HepG2 (cell line): Measurements from ENCODE around the gene SAMD14. TPM values are rescaled to one million over a fixed set of nuclear protein-coding genes. Genes with fewer than 3 reads are reported as not detected.

Experiments
- ATAC-seq: fragments of 200-7000 bp; cut with Tn5 transposase; 3 replicates; pipeline ENCODE4 v1.9.1; 2020; ENCODE audit warnings: mild to moderate bottlenecking, moderate library complexity
- BruUV-seq: library from RNA; stranded (reverse); fragments of 400-500 nt; replicated peaks from 2 replicates; lab custom pipeline; 2021; lab: Mats Ljungman, UMichigan
- CTCF ChIA-PET: fragments of 300-600 bp; formaldehyde crosslinking; extraction: SDS; loops from one replicate; lab custom pipeline; 2021; ENCODE audit warnings: low total read pairs, inconsistent platforms, low intra/inter-chr PET ratio; lab: Yijun Ruan, JAX
- POLR2A ChIA-PET: fragments of 350-600 bp; sonication (Branson Sonifier 250); formaldehyde crosslinking; loops from one replicate; lab custom pipeline; 2020; ENCODE audit warnings: antibody characterized with exemption, inconsistent platforms; lab: Yijun Ruan, JAX
- DNase-seq: peaks from one replicate; pipeline ENCODE4 v3.0.0-alpha.2; 2015; ENCODE audit warnings: low spot score
- FAIRE-seq: peaks from 3 replicates; lab custom pipeline; 2011; peaks lifted over from hg19 to GRCh38; lab: Jason Lieb, UNC
- H2AFZ ChIP-seq: one replicate; pipeline ENCODE4 v1.6.1; 2011; ENCODE audit warnings: low read length, inconsistent platforms
- H3K27ac ChIP-seq: fragments of 300-600 bp; 3 replicates; pipeline ENCODE4 v1.8.0; 2011; ENCODE audit warnings: mixed run types, mild to moderate bottlenecking, mixed read lengths, low read length, inconsistent platforms; ENCODE audit not compliant: insufficient read depth; ENCODE audit errors: extremely low read length
- H3K27me3 ChIP-seq, 2 experiments: fragments of 200-600 bp in 1 of 2; 2 replicates in 1 of 2; 3 replicates in 1 of 2; pipeline versions ENCODE4 v1.6.0 to v1.8.0; 2011; ENCODE audit warnings: low read length in 2 of 2, mild to moderate bottlenecking in 2 of 2, moderate library complexity in 2 of 2, inconsistent platforms in 1 of 2; ENCODE audit not compliant: insufficient read depth in 2 of 2, control insufficient read depth in 1 of 2
- H3K36me3 ChIP-seq, 2 experiments: fragments of 200-600 bp in 1 of 2; replicated peaks in 1 of 2; 2 replicates in 1 of 2; 3 replicates in 1 of 2; pipeline versions ENCODE4 v1.5.1 to v1.8.0; 2011; ENCODE audit warnings: low read length in 2 of 2, inconsistent platforms in 1 of 2; ENCODE audit not compliant: insufficient read depth in 2 of 2, control insufficient read depth in 1 of 2
- H3K4me1 ChIP-seq: 2 replicates; pipeline ENCODE4 v1.5.1; 2012; ENCODE audit warnings: low read length, inconsistent platforms; ENCODE audit not compliant: insufficient read depth
- H3K4me2 ChIP-seq: 2 replicates; pipeline ENCODE4 v1.6.0; 2011; ENCODE audit warnings: low read depth, low read length, inconsistent platforms
- H3K4me3 ChIP-seq, 3 experiments: fragments of 200-600 bp in 1 of 3; sonication (generic), shearing (Covaris generic) in 1 of 3; replicated peaks in 1 of 3; 2 replicates each; pipeline ENCODE4 v1.5.1; 2011 to 2016; ENCODE audit warnings: low read length in 3 of 3, inconsistent platforms in 2 of 3, low read depth in 2 of 3, mild to moderate bottlenecking in 2 of 3, control low read depth in 1 of 3, mixed read lengths in 1 of 3; ENCODE audit not compliant: insufficient read depth in 1 of 3
- H3K79me2 ChIP-seq: one replicate; pipeline ENCODE4 v1.6.1; 2011; ENCODE audit warnings: low read length, inconsistent platforms; ENCODE audit not compliant: insufficient read depth
- H3K9ac ChIP-seq: 2 replicates; pipeline ENCODE4 v1.6.0; 2011; ENCODE audit warnings: mild to moderate bottlenecking, low read depth, low read length, inconsistent platforms; ENCODE audit not compliant: insufficient read depth
- H3K9me3 ChIP-seq: 2 replicates; pipeline ENCODE4 v1.5.1; 2012; ENCODE audit warnings: mild to moderate bottlenecking, low read length
- H4K20me1 ChIP-seq: 2 replicates; pipeline ENCODE4 v1.6.0; 2011; ENCODE audit warnings: inconsistent platforms, mild to moderate bottlenecking, low read length, moderate library complexity; ENCODE audit not compliant: insufficient read depth
- GLI4 ChIP-seq: sonication (generic); formaldehyde crosslinking; IDR thresholded peaks from 2 replicates; pipeline ENCODE4 v1.5.1; 2020; ENCODE audit warnings: missing genetic modification reagents, mild to moderate bottlenecking, moderate library complexity, borderline replicate concordance
- HNRNPLL ChIP-seq: fragments of 200-400 bp; formaldehyde crosslinking; IDR thresholded peaks from 2 replicates; pipeline ENCODE4 v1.6.1; 2017; ENCODE audit warnings: mild to moderate bottlenecking, low read depth, low read length; ENCODE audit not compliant: poor library complexity, severe bottlenecking
- PCBP1 ChIP-seq: fragments of 200-400 bp; formaldehyde crosslinking; IDR thresholded peaks from 2 replicates; pipeline ENCODE4 v1.6.1; 2017; ENCODE audit warnings: mild to moderate bottlenecking, low read depth, low read length, borderline replicate concordance
- SMAD1 ChIP-seq: sonication (generic); formaldehyde crosslinking; IDR thresholded peaks from 2 replicates; pipeline ENCODE4 v1.4.0; 2020; ENCODE audit warnings: missing genetic modification reagents, low read depth, mild to moderate bottlenecking, borderline replicate concordance
- YY1 ChIP-seq: IDR thresholded peaks from 2 replicates; pipeline ENCODE4 v1.6.1; 2011; ENCODE audit warnings: low read length, low read depth, moderate library complexity, mild to moderate bottlenecking; ENCODE audit not compliant: insufficient read depth, insufficient replicate concordance
- WGBS: methylation state at CpG from one replicate; pipeline ENCODE4 v1.1.6; 2017; ENCODE audit warnings: low lambda C conversion rate; 5-methylcytosine and 5-hydroxymethylcytosine counted together
- in situ Hi-C: cut with HindIII; loops from 2 replicates; pipeline ENCODE4 v1.10.0; 2017; ENCODE audit warnings: low pct_unique_long_range_greater_than_20kb; ENCODE audit not compliant: extremely low pct_ligation_motif_present
- intact Hi-C: fragments of 100-400 bp; cut with micrococcal nuclease; formaldehyde crosslinking; loops from one replicate; pipeline ENCODE4 v1.10.0; 2022; ENCODE audit not compliant: unreplicated experiment
- polyA plus RNA-seq, 8 experiments: library from polyadenylated mRNA; depleted of rRNA in 3 of 8; stranded (reverse) in 7 of 8; unstranded in 1 of 8; fragments of >200 nt; fragmentation: Illumina TruSeq in 4 of 8; extraction: Trizol in 4 of 8; gene quantifications; 2 replicates each; pipeline versions ENCODE4 v1.2.1 to v1.2.3, GENCODE V29; 2011 to 2016; ENCODE audit warnings: low read depth in 4 of 8, missing spikeins in 1 of 8, mixed read lengths in 1 of 8; ENCODE audit not compliant: insufficient read depth in 1 of 8
- total RNA-seq, 5 experiments: library from RNA; depleted of rRNA; stranded (reverse); fragments of >200 nt; fragmentation: Illumina TruSeq; extraction: Trizol; gene quantifications; 2 replicates each; pipeline ENCODE4 v1.2.3, GENCODE V29; 2016; ENCODE audit warnings: low read depth in 1 of 5

The SAMD14 gene
- total and polyA plus RNA-seq, 2 of the 13 experiments (the other 11 are each of a cell fraction or from before 2014, with no cell fraction given), result 0.07 to 0.22 TPM

DNA sequence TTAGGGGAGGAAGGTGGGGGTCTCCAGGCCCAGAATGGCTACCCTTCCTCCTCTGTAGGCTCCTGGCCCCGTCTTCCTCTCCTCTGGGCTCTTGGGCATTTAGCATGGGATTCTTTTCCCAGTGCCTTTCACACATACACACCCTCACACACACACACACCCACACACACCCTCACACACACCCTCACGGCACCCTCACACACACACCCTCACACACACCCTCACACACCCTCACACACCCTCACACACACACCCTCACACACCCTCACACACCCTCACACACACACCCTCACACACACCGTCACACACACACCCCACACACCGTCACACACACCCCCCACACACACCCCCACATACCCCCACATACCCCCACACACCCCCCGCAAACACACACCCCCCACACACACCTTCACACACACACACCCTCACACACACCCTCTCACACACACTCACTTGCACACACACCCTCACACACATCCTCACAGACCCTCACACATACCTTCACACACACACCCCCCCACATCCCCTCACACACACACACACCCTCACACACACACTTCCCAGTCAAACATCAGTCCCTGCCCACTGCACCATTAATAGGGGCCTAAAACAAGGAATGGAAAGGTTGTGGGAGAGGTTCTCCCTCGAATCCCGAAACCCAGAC lies 36.7 kb upstream of the SAMD14 start:
- no peak for TF ChIP-seq SMAD1 (CRISPR knock-in tag)
- no peak for TF ChIP-seq YY1
- Histone ChIP-seq H3K36me3 (no peaks in the 10 kb centered on the region), H3K9me3 (no peaks in the 10 kb centered on the region), H3K4me1 (peaks cover 11% of the 10 kb centered on the region), H3K9ac (no peak overlapping the region), H3K4me2 (no peak overlapping the region), H3K27me3 (peaks cover 11 to 57% of the 10 kb centered on the region in 2 experiments; a peak in 3 of 5 replicates), H3K79me2 (no peaks in the 10 kb centered on the region), H3K4me3 (no peak overlapping the region), H3K27ac (no peak overlapping the region), H4K20me1 (no peaks in the 10 kb centered on the region), H2AFZ (no peak overlapping the region)
- no peak for DNase-seq
- intact Hi-C loops, result no loop called here
- ChIA-PET POLR2A (interaction anchor here (1.2 kb wide), 1 partner anchor 15 kb away, joined by 3 read pairs; no protein-coding TSS in a partner anchor), CTCF (interaction anchor here (4.0 kb wide), 1 partner anchor 31 kb away, joined by 36 read pairs; no protein-coding TSS in a partner anchor)
- FAIRE-seq, result no peak
- BruUV-seq, result no TSS peak
- ATAC-seq, result no peak
- WGBS, result 11% methylated on average over 7 of the region's 7 CpGs
- in situ Hi-C loops, result no loop called here

DNA sequence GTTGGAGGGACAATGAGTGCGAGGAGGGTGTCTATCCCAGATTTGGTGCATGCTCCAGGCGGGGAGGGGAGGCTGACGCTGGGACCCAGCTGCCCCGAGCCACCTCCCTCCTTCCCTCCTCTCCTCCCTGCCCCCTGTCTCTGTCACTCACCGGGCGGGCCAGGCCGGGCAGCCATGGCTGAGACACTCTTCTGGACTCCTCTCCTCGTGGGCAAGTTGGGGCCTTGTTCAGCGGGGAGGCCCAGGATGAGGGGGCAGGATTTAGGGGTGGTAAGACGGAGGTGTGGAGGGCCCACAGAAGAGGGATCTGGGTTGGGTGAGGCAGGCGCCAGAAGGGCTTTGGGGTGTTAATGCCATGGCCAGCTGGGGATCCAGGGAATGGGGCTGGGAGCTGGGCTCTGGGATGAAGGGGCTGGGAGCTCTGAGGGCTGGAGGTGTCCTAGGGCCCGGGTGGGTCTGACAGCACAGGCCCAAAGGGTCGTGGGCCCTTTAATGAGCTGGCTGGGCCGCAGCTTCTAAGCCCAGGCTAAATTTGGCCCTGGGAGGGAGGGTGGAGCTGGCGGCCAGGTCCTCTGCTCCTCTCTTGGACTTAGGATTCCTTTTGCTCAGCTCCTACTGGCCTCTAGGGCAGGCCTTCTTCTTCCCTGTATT lies 36.0 kb upstream of the SAMD14 start, which contains the start of gene SGCA:
TSS of gene SGCA (plus strand) at position 139 of the 651 bp plus-strand sequence. CDS start at position 175, 36 bp downstream.
- WGBS, result 7% methylated on average over 11 of the region's 15 CpGs
- Histone ChIP-seq H3K4me2 (no peak within 1 kb of the TSS), H3K36me3 (no peaks in the 10 kb centered on the region), H3K27ac (no peak within 1 kb of the TSS), H3K4me1 (peaks cover 11% of the 10 kb centered on the region), H3K9me3 (no peaks in the 10 kb centered on the region), H2AFZ (no peak within 1 kb of the TSS), H3K9ac (no peak within 1 kb of the TSS), H4K20me1 (no peaks in the 10 kb centered on the region), H3K4me3 (no peak within 1 kb of the TSS), H3K27me3 (peaks cover 11 to 61% of the 10 kb centered on the region in 2 experiments; a peak in 3 of 5 replicates), H3K79me2 (no peaks in the 10 kb centered on the region)
- intact Hi-C loops (no loop called here), in situ Hi-C loops (no loop called here)
- FAIRE-seq (no peak), ATAC-seq (no peak), DNase-seq (no peak)
- TF ChIP-seq HNRNPLL, result no peak
- TF ChIP-seq PCBP1, result peak; percentile 84; the same call in 1 of the 2 replicates
- no peak for TF ChIP-seq GLI4 (CRISPR knock-in tag)
- ChIA-PET CTCF (no interaction called here), POLR2A (interaction anchor here (1.2 kb wide), 1 partner anchor 14 kb away, joined by 3 read pairs; no protein-coding TSS in a partner anchor)
- BruUV-seq, result no TSS peak
